Sigmoid colon (tissue), 7 donors: Measurements from ENCODE around the gene CDC42EP3. TPM values are rescaled to one million over a fixed set of nuclear protein-coding genes. Genes with fewer than 3 reads are reported as not detected.
A peak's percentile ranks its signal among the peaks of the same experiment; 100 is the strongest.

Experiments used
- DNase-seq: peaks from one replicate; pipeline ENCODE4 v3.0.0-alpha.2; 2019
- H3K27ac ChIP-seq, 4 donors: fragments of 200-600 bp; sonication (generic); one replicate each; pipeline ENCODE4 v1.5.1; 2016 to 2019; ENCODE audit warnings: mild to moderate bottlenecking in 1 of 4
- H3K27me3 ChIP-seq, 3 donors: fragments of 200-600 bp; sonication (generic); one replicate each; pipeline ENCODE4 v1.5.1; 2019; ENCODE audit warnings: mild to moderate bottlenecking in 1 of 3
- H3K36me3 ChIP-seq, 4 donors: fragments of 200-600 bp; sonication (generic); one replicate each; pipeline ENCODE4 v1.5.1; 2016 to 2019
- H3K4me1 ChIP-seq, 4 donors: fragments of 200-600 bp; sonication (generic); one replicate each; pipeline ENCODE4 v1.5.1; 2017 to 2019
- H3K4me3 ChIP-seq, 4 donors: fragments of 200-600 bp; sonication (generic); one replicate each; pipeline ENCODE4 v1.5.1; 2017 to 2019; ENCODE audit warnings: mild to moderate bottlenecking in 2 of 4, moderate library complexity in 1 of 4
- H3K9me3 ChIP-seq, 4 donors: fragments of 200-600 bp in 3 of 4; sonication (generic) in 3 of 4; one replicate each; pipeline versions ENCODE4 v1.5.1 to v1.6.1; 2013 to 2019
- CTCF ChIP-seq, 4 experiments: fragments of 450-650 bp in 3 of 4; fragments of 200-600 bp in 1 of 4; IDR thresholded peaks; one replicate each; pipeline ENCODE4 v1.5.1; 2016 to 2019; ENCODE audit warnings: antibody characterized with exemption in 4 of 4, mild to moderate bottlenecking in 3 of 4, moderate library complexity in 2 of 4
- EP300 ChIP-seq, 4 donors: sonication (generic); formaldehyde crosslinking; IDR thresholded peaks; one replicate each; pipeline ENCODE4 v1.6.1; 2017; ENCODE audit warnings: antibody characterized with exemption in 4 of 4
- POLR2A ChIP-seq, 2 donors: fragments of 450-650 bp; IDR thresholded peaks; one replicate each; pipeline ENCODE4 v1.6.1; 2016; ENCODE audit warnings: antibody characterized with exemption in 2 of 2, mild to moderate bottlenecking in 2 of 2, moderate library complexity in 2 of 2
- POLR2AphosphoS5 ChIP-seq, 4 donors: sonication (generic); formaldehyde crosslinking; IDR thresholded peaks; one replicate each; pipeline ENCODE4 v1.6.1; 2017; ENCODE audit warnings: antibody characterized with exemption in 4 of 4
- WGBS, 2 donors: extraction: QIAGEN DNeasy Blood & Tissue Kit; methylation state at CpG; one replicate each; pipeline ENCODE4 v1.1.7; 2013; 5-methylcytosine and 5-hydroxymethylcytosine counted together
- intact Hi-C: fragments of 100-400 bp; cut with DNase I; formaldehyde crosslinking; loops from one replicate; pipeline ENCODE4 v1.15.1; 2023
- polyA plus RNA-seq, 3 donors: library from polyadenylated mRNA; stranded (reverse); fragments of 200-250 nt; gene quantifications; one replicate each; pipeline ENCODE4 v1.2.3, GENCODE V29; 2013
- total RNA-seq, 4 donors: library from RNA; depleted of rRNA; stranded (reverse); fragments of >200 nt; gene quantifications; one replicate each; pipeline ENCODE4 v1.1.0, GENCODE V29; 2016
- donor health status: healthy with polysubstance abuse.
- donor health status: Bipolar disorder and iron deficiency.
- donor health status: healthy.

Gene CDC42EP3
- total and polyA plus RNA-seq, 7 donors = 10.9 to 84.5 (median 41.1) TPM

- Histone ChIP-seq H3K4me3 (no peak overlapping the region), H3K36me3 (no peaks in the 10 kb centered on the region), H3K27me3 (no peaks in the 10 kb centered on the region), H3K4me1 (peaks cover 0 to 12% (median 6%) of the 10 kb centered on the region in 4 donors), H3K27ac (peak overlapping the region in 2 of 4 donors; percentile 1 to 44), H3K9me3 (no peaks in the 10 kb centered on the region)
- TF ChIP-seq POLR2A (IDR thresholded peaks at IDR 0.05) (no peak), EP300 (IDR thresholded peaks at IDR 0.05) (no peak), CTCF (IDR thresholded peaks at IDR 0.05) (no peak), POLR2AphosphoS5 (IDR thresholded peaks at IDR 0.05) (no peak)
- intact Hi-C loops = no loop called here
- WGBS, 2 donors = 82 to 84% methylated on average over 4 of the region's 4 CpGs
- DNase-seq = no peak
Observed at GRCh38 chr2:37682473-37682872, 11.0 kb upstream of the CDC42EP3 start.

GRCh38 chr2:37681587-37681986, 10.1 kb upstream of the CDC42EP3 start:
- WGBS, 2 donors = 94 to 97% methylated on average over 1 of the region's 1 CpG
- intact Hi-C loops = no loop called here
- Histone ChIP-seq H3K27me3 (no peaks in the 10 kb centered on the region), H3K4me1 (peaks cover 0 to 12% (median 6%) of the 10 kb centered on the region in 4 donors), H3K9me3 (no peaks in the 10 kb centered on the region), H3K4me3 (no peak overlapping the region), H3K27ac (peak overlapping the region in 3 of 4 donors; percentile 15 to 47 (median 44)), H3K36me3 (no peaks in the 10 kb centered on the region)
- no peak for DNase-seq
- no peak for TF ChIP-seq POLR2A (IDR thresholded peaks at IDR 0.05)
- TF ChIP-seq CTCF (IDR thresholded peaks at IDR 0.05) = no peak
- no peak for TF ChIP-seq POLR2AphosphoS5 (IDR thresholded peaks at IDR 0.05)
- TF ChIP-seq EP300 (IDR thresholded peaks at IDR 0.05) = no peak

DNA sequence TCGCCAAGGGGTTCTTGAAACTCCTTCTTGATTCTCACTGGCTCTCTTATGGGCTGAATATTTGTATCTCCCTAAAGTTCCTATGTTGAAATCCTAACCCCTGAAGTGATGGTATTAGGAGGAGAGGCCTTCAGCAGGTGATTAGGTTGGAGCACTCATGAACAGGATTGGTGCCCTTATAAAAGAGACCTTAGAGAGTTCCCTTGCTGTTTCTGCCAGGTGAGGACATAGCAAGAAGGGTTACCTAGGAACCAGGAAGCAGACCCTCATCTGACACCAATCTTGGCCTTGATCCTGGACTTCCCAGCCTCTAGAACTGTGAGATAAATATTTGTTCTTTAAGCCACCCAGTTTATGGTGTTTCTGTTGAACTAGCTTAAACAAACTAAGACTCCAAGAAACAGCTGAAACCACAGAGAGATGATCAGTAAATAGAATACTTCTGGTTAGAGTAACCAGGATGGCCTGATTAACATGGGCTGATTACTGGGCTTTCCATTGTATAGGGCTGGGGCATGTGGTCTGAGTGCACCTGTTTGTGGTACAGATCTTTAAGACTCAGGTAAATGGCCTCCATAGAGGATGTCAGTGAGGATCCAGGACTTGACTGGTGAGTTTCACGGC, 7.7 kb upstream of the CDC42EP3 start:
- Histone ChIP-seq H3K4me1 (peaks cover 0 to 12% (median 6%) of the 10 kb centered on the region in 4 donors), H3K4me3 (no peak overlapping the region), H3K27me3 (no peaks in the 10 kb centered on the region), H3K9me3 (no peaks in the 10 kb centered on the region), H3K27ac (no peak overlapping the region), H3K36me3 (no peaks in the 10 kb centered on the region)
- WGBS, 2 donors = 7 to 90% methylated on average over 2 of the region's 2 CpGs
- DNase-seq = no peak
- TF ChIP-seq POLR2A (IDR thresholded peaks at IDR 0.05) = no peak
- no peak for TF ChIP-seq POLR2AphosphoS5 (IDR thresholded peaks at IDR 0.05)
- TF ChIP-seq CTCF (IDR thresholded peaks at IDR 0.05) = no peak
- TF ChIP-seq EP300 (IDR thresholded peaks at IDR 0.05) = no peak
- intact Hi-C loops = no loop called here

DNA sequence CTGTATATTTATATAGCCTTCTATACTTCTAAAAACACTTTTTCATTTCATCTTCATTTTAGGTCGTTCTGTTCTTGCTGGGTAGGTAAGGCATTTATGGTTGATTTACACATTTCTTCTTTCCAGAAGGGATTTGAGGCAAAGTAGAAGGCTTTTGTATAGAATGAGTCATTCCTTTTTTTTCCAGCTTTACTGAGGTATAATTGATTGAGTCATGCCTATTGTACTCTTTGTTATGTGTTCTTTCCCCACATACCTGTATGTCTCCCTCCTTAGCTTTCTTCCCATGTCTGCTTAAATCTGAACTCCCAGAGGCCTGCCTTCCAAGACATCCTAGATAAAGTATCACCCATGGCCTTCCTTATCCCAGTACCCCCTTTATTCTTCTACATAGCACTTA, 4.8 kb upstream of the CDC42EP3 start:
- TF ChIP-seq POLR2A (IDR thresholded peaks at IDR 0.05) = no peak
- no peak for TF ChIP-seq POLR2AphosphoS5 (IDR thresholded peaks at IDR 0.05)
- H3K27ac ChIP-seq = peak overlapping the region in 2 of 4 donors; percentile 12 to 98
- no peaks in the 10 kb centered on the region for H3K36me3 ChIP-seq
- peaks cover 0 to 8% (median 5%) of the 10 kb centered on the region in 4 donors for H3K4me1 ChIP-seq
- WGBS, 2 donors = 15 to 56% methylated on average over 1 of the region's 1 CpG
- H3K9me3 ChIP-seq = no peaks in the 10 kb centered on the region
- no peak overlapping the region for H3K4me3 ChIP-seq
- no peaks in the 10 kb centered on the region for H3K27me3 ChIP-seq
- no peak for DNase-seq
- intact Hi-C loops = no loop called here

DNA sequence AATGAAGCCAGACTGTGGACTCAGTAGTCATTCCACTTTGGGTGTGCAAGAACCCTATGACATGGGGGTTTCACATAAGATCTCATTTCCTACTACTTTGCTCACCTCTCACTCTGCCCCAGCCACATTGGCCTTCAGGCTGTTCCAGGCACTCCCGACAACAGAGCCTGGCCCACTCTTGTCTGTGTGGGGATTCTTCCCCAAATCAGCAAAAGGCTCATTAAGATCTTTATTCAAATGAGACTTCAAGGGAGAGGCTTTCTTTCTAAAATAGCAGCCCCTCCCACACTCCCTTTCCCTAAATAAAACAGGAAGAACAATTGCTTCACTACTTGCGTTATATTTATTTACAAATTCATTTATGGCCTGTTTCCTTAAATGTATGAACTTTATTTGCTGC, 3.5 kb upstream of the CDC42EP3 start:
- DNase-seq = no peak
- Histone ChIP-seq H3K36me3 (no peaks in the 10 kb centered on the region), H3K27me3 (no peaks in the 10 kb centered on the region), H3K9me3 (no peaks in the 10 kb centered on the region), H3K4me3 (no peak overlapping the region), H3K4me1 (peaks cover 0 to 13% (median 5%) of the 10 kb centered on the region in 4 donors), H3K27ac (peak overlapping the region in 2 of 4 donors; percentile 98 to 99)
- no peak for TF ChIP-seq CTCF (IDR thresholded peaks at IDR 0.05)
- no peak for TF ChIP-seq EP300 (IDR thresholded peaks at IDR 0.05)
- no peak for TF ChIP-seq POLR2A (IDR thresholded peaks at IDR 0.05)
- no peak for TF ChIP-seq POLR2AphosphoS5 (IDR thresholded peaks at IDR 0.05)
- 58 to 69% methylated on average over 2 of the region's 2 CpGs for WGBS, 2 donors
- intact Hi-C loops = loop anchor here (5.0 kb wide), 2 partner anchors 168 to 197 kb away; no protein-coding TSS in a partner anchor
